Hematopoietic multipotent progenitor cell treated with erythropoietin and hydrocortisone succinate and interleukin-3 and kit ligand, for 17 days (in vitro differentiated cells): ENCODE data around the gene SPIB.

Experiments
- DNase-seq: peaks from one replicate; pipeline ENCODE4 v3.0.0-alpha.2; 2015; ENCODE audit warnings: low spot score

Gene SPIB

GRCh38 chr19:50419022-50419579, 363 bp downstream of the SPIB start:
- DNase-seq, result no peak

- DNase-seq, result no peak
Measured at GRCh38 chr19:50419580-50420035, 870 bp downstream of the SPIB start.

- DNase-seq, result no peak
Measured at GRCh38 chr19:50420127-50420526, 1.4 kb downstream of the SPIB start.

- no peak for DNase-seq
Measured at GRCh38 chr19:50420808-50421207, 2.1 kb downstream of the SPIB start.

GRCh38 chr19:50422397-50423278, 3.9 kb downstream of the SPIB start:
- DNase-seq, result no peak

GRCh38 chr19:50423279-50424113, 4.8 kb downstream of the SPIB start:
- DNase-seq, result no peak

- DNase-seq, result no peak
Measured at GRCh38 chr19:50425581-50425980, 6.8 kb downstream of the SPIB start.

- DNase-seq, result no peak
Measured at GRCh38 chr19:50427318-50427925, 8.7 kb downstream of the SPIB start.

- DNase-seq, result no peak
Measured at GRCh38 chr19:50427997-50428425, 9.3 kb downstream of the SPIB start.

GRCh38 chr19:50428772-50429463, 10.2 kb downstream of the SPIB start:
- no peak for DNase-seq

- no peak for DNase-seq
Measured at GRCh38 chr19:50430888-50431342, 12.2 kb downstream of the SPIB start.

- peak; percentile 82 for DNase-seq
Measured at GRCh38 chr19:50431343-50432220, 12.8 kb downstream of the SPIB start.

- no peak for DNase-seq
Measured at GRCh38 chr19:50432221-50433028, 13.7 kb downstream of the SPIB start, which contains the start of gene MYBPC2. Gene MYBPC2, plus strand, starts transcription at chr19:50432892. Its CDS starts 62 bp downstream, at chr19:50432954.

- DNase-seq, result no peak
Measured at GRCh38 chr19:50433201-50434180, 14.8 kb downstream of the SPIB start.

- DNase-seq, result no peak
Measured at GRCh38 chr19:50434525-50434924, 15.8 kb downstream of the SPIB start.

GRCh38 chr19:50435221-50435620, 16.5 kb downstream of the SPIB start:
- DNase-seq, result no peak

- no peak for DNase-seq
Measured at GRCh38 chr19:50435627-50436026, 16.9 kb downstream of the SPIB start.

GRCh38 chr19:50437862-50438449, 19.2 kb downstream of the SPIB start:
- DNase-seq, result no peak
